Mesenchymal stem cell (in vitro differentiated cells and primary cell): Measurements from ENCODE around the gene SPOCK2.

Experiments
- DNase-seq: peaks from one replicate; pipeline ENCODE4 v3.0.0-alpha.2; 2013
- H2AFZ ChIP-seq: one replicate; pipeline ENCODE4 v1.6.1; 2013; ENCODE audit warnings: low read depth, mild to moderate bottlenecking, control low read depth, inconsistent platforms, low read length, moderate library complexity
- H2AK5ac ChIP-seq: 2 replicates; pipeline ENCODE4 v1.6.1; 2013; ENCODE audit warnings: low read length, moderate library complexity, mild to moderate bottlenecking, inconsistent platforms; ENCODE audit not compliant: severe bottlenecking
- H2BK120ac ChIP-seq: one replicate; pipeline ENCODE4 v1.6.1; 2013; ENCODE audit warnings: low read depth, mild to moderate bottlenecking, inconsistent platforms, low read length, moderate library complexity
- H2BK12ac ChIP-seq, 2 experiments: one replicate each; pipeline ENCODE4 v1.6.1; 2013; ENCODE audit warnings: inconsistent platforms in 2 of 2, low read length in 2 of 2, mild to moderate bottlenecking in 2 of 2, moderate library complexity in 2 of 2, control low read depth in 1 of 2
- H2BK15ac ChIP-seq: one replicate; pipeline ENCODE4 v1.6.1; 2013; ENCODE audit warnings: mild to moderate bottlenecking, low read depth, inconsistent platforms; ENCODE audit not compliant: poor library complexity, severe bottlenecking
- H2BK5ac ChIP-seq: 2 replicates; pipeline ENCODE4 v1.6.1; 2013; ENCODE audit warnings: low read depth, mild to moderate bottlenecking, low read length, control low read depth, inconsistent platforms; ENCODE audit not compliant: poor library complexity, severe bottlenecking
- H3K14ac ChIP-seq, 2 experiments: one replicate each; pipeline ENCODE4 v1.6.1; 2013; ENCODE audit warnings: inconsistent platforms in 2 of 2, low read length in 2 of 2, control low read depth in 1 of 2, mild to moderate bottlenecking in 1 of 2, moderate library complexity in 1 of 2
- H3K18ac ChIP-seq, 2 experiments: one replicate each; pipeline ENCODE4 v1.6.1; 2013; ENCODE audit warnings: inconsistent platforms in 2 of 2, low read length in 2 of 2, control low read depth in 1 of 2, low read depth in 1 of 2, mild to moderate bottlenecking in 1 of 2
- H3K23ac ChIP-seq, 2 experiments: one replicate each; pipeline ENCODE4 v1.6.1; 2013; ENCODE audit warnings: inconsistent platforms in 2 of 2, low read length in 2 of 2, mild to moderate bottlenecking in 2 of 2, moderate library complexity in 2 of 2, control low read depth in 1 of 2
- H3K27ac ChIP-seq: 2 replicates; pipeline ENCODE4 v1.5.1; 2013; ENCODE audit warnings: mild to moderate bottlenecking, moderate library complexity, low read length, control low read depth, inconsistent platforms; ENCODE audit not compliant: poor library complexity, severe bottlenecking
- H3K27me3 ChIP-seq, 2 experiments: 2 replicates each; pipeline versions ENCODE4 v1.6.1 to v1.7.0; 2013; ENCODE audit warnings: low read length in 2 of 2, mild to moderate bottlenecking in 2 of 2, moderate library complexity in 2 of 2, control low read depth in 1 of 2, inconsistent platforms in 1 of 2; ENCODE audit not compliant: control insufficient read depth in 1 of 2, insufficient read depth in 1 of 2
- H3K36me3 ChIP-seq, 2 experiments: 2 replicates each; pipeline versions ENCODE4 v1.6.1 to v1.7.0; 2013; ENCODE audit warnings: low read length in 2 of 2, control low read depth in 1 of 2, inconsistent platforms in 1 of 2, low read depth in 1 of 2, mild to moderate bottlenecking in 1 of 2; ENCODE audit not compliant: insufficient read depth in 2 of 2, control insufficient read depth in 1 of 2
- H3K4ac ChIP-seq, 2 experiments: one replicate each; pipeline ENCODE4 v1.6.1; 2013; ENCODE audit warnings: inconsistent platforms in 2 of 2, low read length in 2 of 2, mild to moderate bottlenecking in 2 of 2, moderate library complexity in 2 of 2, control low read depth in 1 of 2, low read depth in 1 of 2
- H3K4me1 ChIP-seq: 2 replicates; pipeline ENCODE4 v1.6.1; 2013; ENCODE audit warnings: low read depth, low read length, control low read depth; ENCODE audit not compliant: control insufficient read depth, insufficient read depth
- H3K4me2 ChIP-seq: 2 replicates; pipeline ENCODE4 v1.6.1; 2013; ENCODE audit warnings: low read length, mild to moderate bottlenecking, inconsistent platforms; ENCODE audit not compliant: poor library complexity, severe bottlenecking
- H3K4me3 ChIP-seq, 2 experiments: 2 replicates each; pipeline versions ENCODE4 v1.5.1 to v1.7.0; 2013; ENCODE audit warnings: low read length in 2 of 2, mild to moderate bottlenecking in 2 of 2, control low read depth in 1 of 2, low read depth in 1 of 2; ENCODE audit not compliant: insufficient read depth in 1 of 2
- H3K79me1 ChIP-seq: replicated peaks from 2 replicates; pipeline ENCODE4 v1.6.1; 2013; ENCODE audit warnings: mild to moderate bottlenecking, control low read depth, low read length, inconsistent platforms; ENCODE audit not compliant: poor library complexity, severe bottlenecking
- H3K9ac ChIP-seq: 2 replicates; pipeline ENCODE4 v1.7.0; 2013; ENCODE audit warnings: mild to moderate bottlenecking, low read length, moderate library complexity
- H3K9me3 ChIP-seq: 2 replicates; pipeline ENCODE4 v1.7.0; 2013; ENCODE audit warnings: mild to moderate bottlenecking, low read length; ENCODE audit not compliant: control insufficient read depth
- H4K8ac ChIP-seq: one replicate; pipeline ENCODE4 v1.6.1; 2013; ENCODE audit warnings: inconsistent platforms, mild to moderate bottlenecking, low read length, moderate library complexity
- H4K91ac ChIP-seq: one replicate; pipeline ENCODE4 v1.6.1; 2013; ENCODE audit warnings: mild to moderate bottlenecking, low read length, inconsistent platforms
- WGBS: methylation state at CpG from one replicate; pipeline ENCODE4 v1.1.7; 2013; ENCODE audit warnings: mixed read lengths; 5-methylcytosine and 5-hydroxymethylcytosine counted together

SPOCK2 gene

DNA sequence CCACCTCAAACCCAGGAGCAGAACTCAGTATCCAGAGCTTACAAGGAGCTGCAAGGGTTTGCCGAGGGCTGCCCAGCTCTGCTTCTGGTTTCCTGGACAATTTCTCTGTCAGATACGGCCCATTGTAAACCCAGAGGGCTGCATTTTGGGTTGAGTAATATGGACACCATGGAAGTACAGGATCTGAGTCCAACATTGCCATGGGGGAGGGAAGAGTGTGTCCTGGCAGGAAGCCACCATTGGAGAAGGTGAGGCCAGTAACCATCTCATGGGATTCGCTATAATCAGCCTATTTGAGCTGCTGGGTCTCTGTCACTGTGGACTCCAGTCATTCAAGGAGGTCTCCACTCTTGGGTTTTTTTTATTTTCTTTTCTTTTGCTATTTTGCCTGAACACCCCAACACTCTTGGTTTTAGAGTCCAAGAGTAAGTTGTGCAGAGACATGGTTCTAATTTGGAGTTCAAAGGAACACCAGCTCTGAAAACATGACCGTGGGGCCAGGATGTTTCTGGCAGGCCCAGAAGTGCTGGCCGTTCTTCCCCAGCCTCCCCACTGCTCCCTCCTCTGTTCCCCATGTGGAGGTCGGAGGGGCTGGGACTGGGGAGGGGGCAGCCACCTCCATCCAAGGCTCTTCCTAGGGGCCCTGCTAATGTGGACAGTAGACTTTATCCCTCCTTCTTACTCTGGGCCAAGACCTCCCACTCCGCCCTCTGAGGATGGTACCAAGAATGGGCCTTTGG lies 77.9 kb downstream of the SPOCK2 start:
- no peak overlapping the region for H3K23ac ChIP-seq
- H2BK5ac ChIP-seq, result no peak overlapping the region
- peak overlapping the region; percentile 89 to 97 for H3K18ac ChIP-seq
- peak overlapping the region; percentile 54 for H2BK120ac ChIP-seq
- peak overlapping the region; percentile 55 to 75 for H3K4ac ChIP-seq
- H3K4me1 ChIP-seq, result peaks cover 19% of the 10 kb centered on the region
- peaks cover 20% of the 10 kb centered on the region for H3K79me1 ChIP-seq
- no peaks in the 10 kb centered on the region for H3K27me3 ChIP-seq
- peak overlapping the region; percentile 94 for H2AK5ac ChIP-seq
- H2BK15ac ChIP-seq, result peak overlapping the region; percentile 66
- 85% methylated on average over 7 of the region's 7 CpGs for WGBS
- no peaks in the 10 kb centered on the region for H3K9me3 ChIP-seq
- H4K91ac ChIP-seq, result peak overlapping the region; percentile 92
- H3K27ac ChIP-seq, result peak overlapping the region; percentile 74
- H3K36me3 ChIP-seq, result peaks cover 37 to 56% of the 10 kb centered on the region in 2 experiments
- H3K4me3 ChIP-seq, result peak overlapping the region in 1 of 2 experiments; percentile 1
- peak overlapping the region; percentile 97 for H4K8ac ChIP-seq
- peak overlapping the region in 1 of 2 experiments; percentile 47 for H3K14ac ChIP-seq
- peak overlapping the region; percentile 90 to 97 for H2BK12ac ChIP-seq
- peak overlapping the region; percentile 87 for H3K9ac ChIP-seq
- H3K4me2 ChIP-seq, result no peak overlapping the region
- DNase-seq, result no peak
- H2AFZ ChIP-seq, result no peak overlapping the region

DNA sequence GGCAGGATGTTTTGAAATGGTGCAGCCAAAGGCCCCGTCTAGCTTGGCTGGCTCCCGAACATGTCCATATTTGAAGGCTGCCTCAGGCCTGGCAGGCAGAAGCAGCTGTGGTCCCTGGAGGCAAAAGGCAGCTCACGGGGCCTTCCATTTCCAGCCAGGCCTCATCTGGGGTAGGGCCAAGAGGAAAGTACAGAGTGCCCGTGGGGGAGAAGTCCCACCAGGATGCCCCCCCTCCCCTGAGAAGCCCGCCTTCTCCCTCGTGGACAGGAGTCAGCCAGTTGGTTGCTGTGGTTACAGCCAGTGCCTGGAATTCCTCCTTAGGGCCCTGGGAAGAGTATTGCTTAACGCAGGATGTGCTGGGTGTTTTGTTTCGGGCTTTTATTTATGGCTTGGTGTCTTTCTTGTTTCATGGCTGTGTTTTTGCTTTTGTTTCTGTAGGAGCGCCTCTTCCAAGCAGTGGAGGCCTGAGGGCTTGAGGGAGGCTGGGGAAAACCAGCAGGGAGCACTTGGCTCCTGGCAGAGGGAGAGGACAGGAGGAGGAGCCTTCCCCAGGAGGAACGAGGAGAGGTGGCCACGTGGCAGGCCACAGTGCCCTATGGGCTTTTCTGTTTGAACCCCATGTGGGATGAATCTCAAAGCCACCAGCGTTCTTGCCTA lies 78.8 kb downstream of the SPOCK2 start:
- WGBS, result 8% methylated on average over 12 of the region's 12 CpGs
- Histone ChIP-seq H3K4me3 (peak overlapping the region in 1 of 2 experiments; percentile 39), H3K4ac (peak overlapping the region; percentile 79 to 92), H3K4me2 (no peak overlapping the region), H3K27ac (peak overlapping the region; percentile 74), H2BK15ac (peak overlapping the region; percentile 66), H3K79me1 (peaks cover 20% of the 10 kb centered on the region), H4K91ac (peak overlapping the region; percentile 92), H2BK120ac (peak overlapping the region; percentile 54), H2AFZ (peak overlapping the region; percentile 48), H3K27me3 (no peaks in the 10 kb centered on the region), H2BK5ac (no peak overlapping the region), H3K14ac (no peak overlapping the region), H3K9ac (peak overlapping the region; percentile 87), H3K18ac (peak overlapping the region; percentile 95 to 97), H3K4me1 (peaks cover 19% of the 10 kb centered on the region), H3K36me3 (peaks cover 37 to 59% of the 10 kb centered on the region in 2 experiments), H4K8ac (peak overlapping the region; percentile 97), H3K23ac (peak overlapping the region in 1 of 2 experiments; percentile 40), H2AK5ac (peak overlapping the region; percentile 94), H3K9me3 (no peaks in the 10 kb centered on the region), H2BK12ac (peak overlapping the region; percentile 90 to 97)
- DNase-seq, result peak; percentile 99

DNA sequence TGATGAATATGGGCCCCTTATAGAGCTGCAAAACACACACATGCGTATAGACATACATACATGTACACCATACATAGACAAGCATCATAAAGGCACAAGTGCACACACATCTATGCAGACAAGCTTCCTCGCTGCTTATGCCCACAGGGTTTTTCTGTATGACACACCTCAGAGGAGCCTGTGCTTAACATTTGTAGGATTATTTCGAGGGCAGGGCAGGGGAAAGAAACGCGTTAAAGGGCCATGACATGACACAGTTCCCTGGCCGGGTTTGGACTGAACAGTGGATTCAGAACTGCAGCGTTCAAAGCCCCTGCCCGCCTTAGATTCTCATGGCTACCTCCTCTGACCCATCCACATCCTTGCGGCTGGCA lies 79.3 kb downstream of the SPOCK2 start:
- Histone ChIP-seq H3K27me3 (no peaks in the 10 kb centered on the region), H3K27ac (peak overlapping the region; percentile 74), H3K4me1 (peaks cover 19% of the 10 kb centered on the region), H4K8ac (peak overlapping the region; percentile 96), H4K91ac (peak overlapping the region; percentile 89), H3K36me3 (peaks cover 37 to 59% of the 10 kb centered on the region in 2 experiments), H2BK12ac (peak overlapping the region; percentile 44 to 81), H3K4me3 (peak overlapping the region in 1 of 2 experiments; percentile 39), H3K4me2 (no peak overlapping the region), H3K9ac (peak overlapping the region; percentile 87), H3K79me1 (peaks cover 20% of the 10 kb centered on the region), H2BK15ac (peak overlapping the region; percentile 17), H3K4ac (peak overlapping the region; percentile 79 to 92), H2BK120ac (peak overlapping the region; percentile 22), H2AFZ (peak overlapping the region; percentile 48), H3K14ac (no peak overlapping the region), H2BK5ac (no peak overlapping the region), H2AK5ac (peak overlapping the region; percentile 8), H3K23ac (peak overlapping the region in 1 of 2 experiments; percentile 40), H3K18ac (peak overlapping the region; percentile 74 to 95), H3K9me3 (no peaks in the 10 kb centered on the region)
- 52% methylated on average over 9 of the region's 9 CpGs for WGBS
- no peak for DNase-seq
